ENCODE results near the gene TBC1D3I. TPM values are rescaled to one million over a fixed set of nuclear protein-coding genes. Genes with fewer than 3 reads are reported as not detected.
"Not testable (repeated sequence)": the region's sequence is repeated elsewhere in the genome, so short reads cannot be mapped to it uniquely, and the experiment has no call there.

Gene TBC1D3I
- total RNA-seq, 2 donors from 2014 or later, result not detected

GRCh38 chr17:36209575-36209974 is 54.8 kb downstream of the TBC1D3I start:
- H3K27ac ChIP-seq, result no peak overlapping the region
- no peaks in the 10 kb centered on the region for H3K36me3 ChIP-seq
- no peak overlapping the region for H3K4me3 ChIP-seq
- H3K27me3 ChIP-seq, result no peaks in the 10 kb centered on the region
- no peaks in the 10 kb centered on the region for H3K9me3 ChIP-seq
- TF ChIP-seq CTCF (IDR thresholded peaks at IDR 0.05), result no peak
- H3K4me1 ChIP-seq, result no peaks in the 10 kb centered on the region
- DNase-seq (ENCODE audit: low spot score), result no peak

- not testable (repeated sequence) for H3K4me1 ChIP-seq; H3K9me3 ChIP-seq; H3K4me3 ChIP-seq; H3K36me3 ChIP-seq; H3K27ac ChIP-seq; H3K27me3 ChIP-seq; DNase-seq (ENCODE audit: low spot score)
Observed at GRCh38 chr17:36207383-36207782, 57.0 kb downstream of the TBC1D3I start.

GRCh38 chr17:36206486-36206821 is 57.9 kb downstream of the TBC1D3I start:
- not testable (repeated sequence) for H3K4me3 ChIP-seq; H3K36me3 ChIP-seq; H3K4me1 ChIP-seq; H3K9me3 ChIP-seq; H3K27ac ChIP-seq; H3K27me3 ChIP-seq; DNase-seq (ENCODE audit: low spot score)

GRCh38 chr17:36205637-36206485 is 58.5 kb downstream of the TBC1D3I start:
- no peaks in the 10 kb centered on the region for H3K4me1 ChIP-seq
- no peaks in the 10 kb centered on the region for H3K36me3 ChIP-seq
- H3K27ac ChIP-seq, result no peak overlapping the region
- TF ChIP-seq CTCF (IDR thresholded peaks at IDR 0.05), result no peak
- H3K27me3 ChIP-seq, result no peaks in the 10 kb centered on the region
- H3K9me3 ChIP-seq, result no peaks in the 10 kb centered on the region
- DNase-seq (ENCODE audit: low spot score), result no peak
- no peak overlapping the region for H3K4me3 ChIP-seq

- no peak overlapping the region for H3K4me3 ChIP-seq
- no peak for TF ChIP-seq CTCF (IDR thresholded peaks at IDR 0.05)
- no peaks in the 10 kb centered on the region for H3K36me3 ChIP-seq
- H3K27me3 ChIP-seq, result no peaks in the 10 kb centered on the region
- no peaks in the 10 kb centered on the region for H3K4me1 ChIP-seq
- DNase-seq (ENCODE audit: low spot score), result no peak
- no peaks in the 10 kb centered on the region for H3K9me3 ChIP-seq
- no peak overlapping the region for H3K27ac ChIP-seq
Observed at GRCh38 chr17:36204724-36205500, 59.5 kb downstream of the TBC1D3I start.

Other genes with a start within 250 kb of the TBC1D3I start
- gene CCL23, start 246.6 kb downstream of the TBC1D3I start, total RNA-seq, result not detected
- 1 to 10 TPM; 1.0 to 3.6 TPM for gene CCL18, start 200.3 kb downstream of the TBC1D3I start, total RNA-seq
- gene CCL3, start 174.4 kb downstream of the TBC1D3I start, total RNA-seq, result 1 to 10 TPM; 1.0 to 2.0 TPM
- 1 to 10 TPM; 1.7 to 2.8 TPM for gene CCL4, start 160.7 kb downstream of the TBC1D3I start, total RNA-seq
- not detected for gene TBC1D3B, start 87.9 kb downstream of the TBC1D3I start, total RNA-seq
- not detected for gene CCL3L1, start 67.8 kb downstream of the TBC1D3I start, total RNA-seq
- under 1 TPM in 1 of 2 donors, not detected in 1; 0.39 TPM for gene CCL4L2, start 53.5 kb downstream of the TBC1D3I start, total RNA-seq
- gene TBC1D3G, start 59.3 kb upstream of the TBC1D3I start, total RNA-seq, result not detected
- gene TBC1D3H, start 123.9 kb upstream of the TBC1D3I start, total RNA-seq, result not detected
- 10 to 100 TPM; 16.4 to 17.6 TPM for gene ZNHIT3, start 222.1 kb upstream of the TBC1D3I start, total RNA-seq